ENCODE results near the gene EIF2B2. TPM values are rescaled to one million over a fixed set of nuclear protein-coding genes. Genes with fewer than 3 reads are reported as not detected.

The EIF2B2 gene
- total RNA-seq, 6 donors from 2014 or later: 22.2 to 40.7 (median 32.5) TPM

DNA sequence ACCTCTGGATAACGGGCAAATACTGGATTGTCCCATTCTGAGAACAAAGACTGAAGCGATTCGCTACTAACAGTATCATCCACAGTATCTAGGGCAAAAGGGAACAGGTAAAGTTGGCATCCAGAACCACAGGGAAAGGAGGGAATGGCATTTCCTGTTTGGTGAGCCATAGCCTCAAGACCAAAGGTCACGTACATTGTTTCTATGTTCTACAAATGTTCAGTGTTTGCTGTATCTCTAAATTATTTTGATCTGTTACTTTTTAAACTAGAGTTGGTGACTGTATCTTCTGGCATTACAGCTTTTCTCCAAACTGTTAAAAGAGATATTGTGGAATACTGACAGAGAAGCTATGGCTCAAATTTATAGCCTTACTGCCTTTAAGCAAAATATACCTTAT, 38.9 kb downstream of the EIF2B2 start:
- H3K4me3 ChIP-seq: no peak overlapping the region
- H3K27ac ChIP-seq: peak overlapping the region; percentile 16 to 53 (median 32)
- TF ChIP-seq POLR2AphosphoS5 (IDR thresholded peaks at IDR 0.05): no peak
- no peak for TF ChIP-seq CTCF (IDR thresholded peaks at IDR 0.05)
- TF ChIP-seq EP300 (IDR thresholded peaks at IDR 0.05): no peak
- no peak for TF ChIP-seq POLR2A (IDR thresholded peaks at IDR 0.05)
- no peak for DNase-seq
- WGBS, 2 donors: 85 to 89% methylated on average over 4 of the region's 4 CpGs
- H3K27me3 ChIP-seq: no peaks in the 10 kb centered on the region
- no peak for ATAC-seq (ENCODE audit: low FRiP score in 2 of 2)
- no peaks in the 10 kb centered on the region for H3K9me3 ChIP-seq
- peaks cover 0 to 34% (median 6%) of the 10 kb centered on the region in 4 donors for H3K36me3 ChIP-seq
- H3K4me1 ChIP-seq: peaks cover 22 to 47% (median 30%) of the 10 kb centered on the region in 4 donors

DNA sequence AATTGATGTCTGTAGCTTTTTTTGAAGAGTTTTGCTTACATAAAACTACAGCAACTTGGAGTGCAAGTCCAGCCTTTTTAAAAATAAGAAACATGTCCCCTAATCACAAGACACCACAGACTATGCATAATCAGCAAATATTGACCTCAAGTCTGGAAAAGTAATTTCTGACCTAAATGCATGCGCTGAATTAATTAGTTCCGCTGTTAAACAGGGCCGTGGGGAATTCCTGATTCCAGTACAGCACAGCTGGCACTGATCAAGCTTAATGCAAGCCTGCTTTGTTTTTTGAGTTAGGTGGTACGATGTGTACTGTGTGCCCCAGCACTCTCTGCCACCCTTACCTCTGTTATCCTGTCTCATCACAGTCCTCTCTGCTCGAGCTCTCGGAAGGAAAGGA, 39.3 kb downstream of the EIF2B2 start:
- peaks cover 0 to 29% (median 6%) of the 10 kb centered on the region in 4 donors for H3K36me3 ChIP-seq
- H3K9me3 ChIP-seq: no peaks in the 10 kb centered on the region
- 81 to 85% methylated on average over 6 of the region's 6 CpGs for WGBS, 2 donors
- H3K27me3 ChIP-seq: no peaks in the 10 kb centered on the region
- H3K27ac ChIP-seq: peak overlapping the region in 3 of 4 donors; percentile 16 to 53 (median 23)
- no peak overlapping the region for H3K4me3 ChIP-seq
- peaks cover 22 to 47% (median 30%) of the 10 kb centered on the region in 4 donors for H3K4me1 ChIP-seq
- TF ChIP-seq POLR2AphosphoS5 (IDR thresholded peaks at IDR 0.05) (no peak), EP300 (IDR thresholded peaks at IDR 0.05) (no peak), POLR2A (IDR thresholded peaks at IDR 0.05) (no peak), CTCF (IDR thresholded peaks at IDR 0.05) (no peak)
- DNase-seq: no peak
- ATAC-seq (ENCODE audit: low FRiP score in 2 of 2): no peak

DNA sequence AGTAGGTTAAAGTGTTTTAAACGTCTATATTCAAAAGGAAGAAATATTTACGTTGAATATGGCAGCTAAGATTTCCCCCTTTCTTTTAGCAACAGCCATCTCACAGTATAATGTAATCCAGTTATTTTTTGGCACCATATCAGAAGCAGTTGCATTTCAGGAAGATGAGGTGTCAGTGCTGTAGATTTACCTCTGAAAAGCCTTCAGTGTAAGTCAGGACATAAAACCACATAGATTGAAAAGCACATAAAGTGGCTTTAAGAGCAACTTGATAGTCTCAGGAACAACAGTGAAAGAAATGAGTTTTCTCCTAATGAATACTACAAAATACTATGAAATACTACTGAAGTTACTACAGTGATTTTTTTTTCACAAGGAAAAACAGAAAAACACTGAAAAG, 41.6 kb downstream of the EIF2B2 start:
- H3K36me3 ChIP-seq: peaks cover 0 to 16% (median 2%) of the 10 kb centered on the region in 4 donors
- H3K9me3 ChIP-seq: no peaks in the 10 kb centered on the region
- H3K4me3 ChIP-seq: no peak overlapping the region
- H3K27me3 ChIP-seq: no peaks in the 10 kb centered on the region
- no peak for TF ChIP-seq CTCF (IDR thresholded peaks at IDR 0.05)
- TF ChIP-seq POLR2A (IDR thresholded peaks at IDR 0.05): no peak
- WGBS, 2 donors: 7 to 13% methylated on average over 2 of the region's 2 CpGs
- H3K4me1 ChIP-seq: peaks cover 26 to 53% (median 38%) of the 10 kb centered on the region in 4 donors
- H3K27ac ChIP-seq: peak overlapping the region in 2 of 4 donors; percentile 30 to 44
- ATAC-seq (ENCODE audit: low FRiP score in 2 of 2) (no peak), DNase-seq (no peak)

- Histone ChIP-seq H3K27ac (peak overlapping the region in 3 of 4 donors; percentile 30 to 44 (median 32)), H3K4me3 (no peak overlapping the region), H3K27me3 (no peaks in the 10 kb centered on the region), H3K4me1 (peaks cover 29 to 57% (median 41%) of the 10 kb centered on the region in 4 donors), H3K36me3 (peaks cover 0 to 14% (median 2%) of the 10 kb centered on the region in 4 donors), H3K9me3 (no peaks in the 10 kb centered on the region)
- DNase-seq: no peak
- TF ChIP-seq POLR2AphosphoS5 (IDR thresholded peaks at IDR 0.05): peak; percentile 24 to 48
- TF ChIP-seq EP300 (IDR thresholded peaks at IDR 0.05): peak in 1 of 4 donors; percentile 41
- no peak for TF ChIP-seq CTCF (IDR thresholded peaks at IDR 0.05)
- no peak for TF ChIP-seq POLR2A (IDR thresholded peaks at IDR 0.05)
- ATAC-seq (ENCODE audit: low FRiP score in 2 of 2): no peak
- 62 to 72% methylated on average over 8 of the region's 8 CpGs for WGBS, 2 donors
Measured at GRCh38 chr14:75044752-75045151, 42.0 kb downstream of the EIF2B2 start.

GRCh38 chr14:75046275-75046674, 43.6 kb downstream of the EIF2B2 start:
- Histone ChIP-seq H3K27me3 (no peaks in the 10 kb centered on the region), H3K4me3 (no peak overlapping the region), H3K4me1 (peaks cover 32 to 64% (median 46%) of the 10 kb centered on the region in 4 donors), H3K36me3 (peaks cover 0 to 9% (median 2%) of the 10 kb centered on the region in 4 donors), H3K9me3 (no peaks in the 10 kb centered on the region), H3K27ac (no peak overlapping the region)
- WGBS, 2 donors: 77 to 79% methylated on average over 5 of the region's 5 CpGs
- ATAC-seq (ENCODE audit: low FRiP score in 2 of 2): no peak
- no peak for DNase-seq
- TF ChIP-seq EP300 (IDR thresholded peaks at IDR 0.05) (no peak), POLR2AphosphoS5 (IDR thresholded peaks at IDR 0.05) (no peak), POLR2A (IDR thresholded peaks at IDR 0.05) (no peak), CTCF (IDR thresholded peaks at IDR 0.05) (no peak)
